Activated CD8-positive, alpha-beta memory T cell treated with anti-CD3 and anti-CD28 coated beads, Interleukin-2, amount 50 U/mL, for 48 hours (primary cell): ENCODE measurements around the gene MALRD1.

Experiments used
- DNase-seq: peaks from one replicate; pipeline ENCODE4 v3.0.0-alpha.2; 2020

MALRD1 gene

GRCh38 chr10:19111501-19112267, 63.1 kb downstream of the MALRD1 start:
- no peak for DNase-seq

- no peak for DNase-seq
These were observed 68.8 kb downstream of the MALRD1 start for GRCh38 chr10:19117438-19117837.

- DNase-seq = no peak
These were observed 70.6 kb downstream of the MALRD1 start for GRCh38 chr10:19119191-19119590.

- no peak for DNase-seq
These were observed 71.8 kb downstream of the MALRD1 start for GRCh38 chr10:19120381-19120908.

- DNase-seq = no peak
These were observed 85.4 kb downstream of the MALRD1 start for GRCh38 chr10:19133992-19134391.

- no peak for DNase-seq
These were observed 94.4 kb downstream of the MALRD1 start for GRCh38 chr10:19142967-19143366.

GRCh38 chr10:19144206-19144605, 95.6 kb downstream of the MALRD1 start:
- no peak for DNase-seq

- no peak for DNase-seq
These were observed 105.8 kb downstream of the MALRD1 start for GRCh38 chr10:19154375-19154774.

- no peak for DNase-seq
These were observed 109.8 kb downstream of the MALRD1 start for GRCh38 chr10:19158358-19158757.

- DNase-seq = no peak
These were observed 110.3 kb downstream of the MALRD1 start for GRCh38 chr10:19158870-19159269.

GRCh38 chr10:19164461-19164860, 115.9 kb downstream of the MALRD1 start:
- DNase-seq = no peak

GRCh38 chr10:19168584-19168983, 120.0 kb downstream of the MALRD1 start:
- no peak for DNase-seq

- no peak for DNase-seq
These were observed 120.4 kb downstream of the MALRD1 start for GRCh38 chr10:19169041-19169440.

- DNase-seq = no peak
These were observed 121.1 kb downstream of the MALRD1 start for GRCh38 chr10:19169684-19170083.

- no peak for DNase-seq
These were observed 130.1 kb downstream of the MALRD1 start for GRCh38 chr10:19178675-19179074.

- DNase-seq = no peak
These were observed 136.3 kb downstream of the MALRD1 start for GRCh38 chr10:19184891-19185290.

- DNase-seq = no peak
These were observed 146.3 kb downstream of the MALRD1 start for GRCh38 chr10:19194866-19195265.

- no peak for DNase-seq
These were observed 147.1 kb downstream of the MALRD1 start for GRCh38 chr10:19195698-19196097.

GRCh38 chr10:19200211-19200610, 151.6 kb downstream of the MALRD1 start:
- DNase-seq = no peak

GRCh38 chr10:19204246-19204917, 155.8 kb downstream of the MALRD1 start:
- DNase-seq = no peak

- DNase-seq = no peak
These were observed 160.7 kb downstream of the MALRD1 start for GRCh38 chr10:19209319-19209718.

GRCh38 chr10:19212590-19212989, 164.0 kb downstream of the MALRD1 start:
- no peak for DNase-seq

GRCh38 chr10:19221216-19221615, 172.6 kb downstream of the MALRD1 start:
- DNase-seq = no peak

- DNase-seq = no peak
These were observed 177.4 kb downstream of the MALRD1 start for GRCh38 chr10:19226025-19226424.
